Stimulated activated CD8-positive, alpha-beta memory T cell treated with anti-CD3 and anti-CD28 coated beads, Interleukin-7, amount 100 ng/mL, for 24 hours (primary cell): ENCODE measurements around the gene ANGPTL4.
A peak's percentile ranks its signal among the peaks of the same experiment; 100 is the strongest.
"Not testable (repeated sequence)": the region's sequence is repeated elsewhere in the genome, so short reads cannot be mapped to it uniquely, and the experiment has no call there.

Experiments
- DNase-seq: peaks from one replicate; pipeline ENCODE4 v3.0.0-alpha.2; 2020; ENCODE audit warnings: low read depth

Gene ANGPTL4

GRCh38 chr19:8363803-8364771, at the start of gene ANGPTL4:
Gene ANGPTL4 (plus strand): TSS chr19:8364155. CDS start chr19:8364322, 167 bp downstream.
- DNase-seq: no peak

GRCh38 chr19:8314981-8315640, 48.8 kb upstream of the ANGPTL4 start:
- DNase-seq: not testable (repeated sequence)

- no peak for DNase-seq
Measured at GRCh38 chr19:8316351-8317125, 47.4 kb upstream of the ANGPTL4 start.

GRCh38 chr19:8318835-8319234, 45.1 kb upstream of the ANGPTL4 start:
- not testable (repeated sequence) for DNase-seq

- no peak for DNase-seq
Measured at GRCh38 chr19:8319807-8320520, 44.0 kb upstream of the ANGPTL4 start.

GRCh38 chr19:8320564-8321066, 43.3 kb upstream of the ANGPTL4 start:
- no peak for DNase-seq

- peak; percentile 89 for DNase-seq
Measured at GRCh38 chr19:8321067-8321985, 42.6 kb upstream of the ANGPTL4 start, which contains the start of the genes NDUFA7 and RPS28. Gene NDUFA7 (minus strand): TSS chr19:8321375. CDS start chr19:8321358, 17 bp downstream. Gene RPS28 (plus strand): TSS chr19:8321496. CDS start chr19:8321531, 35 bp downstream.

- DNase-seq: no peak
Measured at GRCh38 chr19:8321986-8322637, 41.8 kb upstream of the ANGPTL4 start.

- DNase-seq: no peak
Measured at GRCh38 chr19:8322638-8322997, 41.3 kb upstream of the ANGPTL4 start.

GRCh38 chr19:8323781-8324185, 40.2 kb upstream of the ANGPTL4 start:
- no peak for DNase-seq

- DNase-seq: no peak
Measured at GRCh38 chr19:8324186-8325050, 39.5 kb upstream of the ANGPTL4 start.

- no peak for DNase-seq
Measured at GRCh38 chr19:8325454-8325853, 38.5 kb upstream of the ANGPTL4 start.

GRCh38 chr19:8329996-8330395, 34.0 kb upstream of the ANGPTL4 start:
- no peak for DNase-seq

- DNase-seq: no peak
Measured at GRCh38 chr19:8331263-8331845, 32.6 kb upstream of the ANGPTL4 start.

- DNase-seq: no peak
Measured at GRCh38 chr19:8332976-8333766, 30.8 kb upstream of the ANGPTL4 start.

- no peak for DNase-seq
Measured at GRCh38 chr19:8333767-8334457, 30.0 kb upstream of the ANGPTL4 start.
